Superior temporal gyrus (tissue), 1 donor: Measurements from ENCODE around the gene RAPGEF4.
A peak's percentile ranks its signal among the peaks of the same experiment; 100 is the strongest.

Experiments
- DNase-seq: peaks from one replicate; pipeline ENCODE4 v3.0.0-alpha.2; 2016; ENCODE audit errors: extremely low spot score

Gene RAPGEF4

GRCh38 chr2:172905937-172906811 lies 170.5 kb downstream of the RAPGEF4 start:
- no peak for DNase-seq

- no peak for DNase-seq
Measured at GRCh38 chr2:172908275-172908674, 172.6 kb downstream of the RAPGEF4 start.

GRCh38 chr2:172909454-172909853 lies 173.8 kb downstream of the RAPGEF4 start:
- DNase-seq = no peak

- no peak for DNase-seq
Measured at GRCh38 chr2:172912266-172912665, 176.6 kb downstream of the RAPGEF4 start.

- DNase-seq = no peak
Measured at GRCh38 chr2:172914341-172915008, 178.8 kb downstream of the RAPGEF4 start.

- DNase-seq = no peak
Measured at GRCh38 chr2:172917716-172918115, 182.1 kb downstream of the RAPGEF4 start.

GRCh38 chr2:172919732-172920131 lies 184.1 kb downstream of the RAPGEF4 start:
- no peak for DNase-seq

GRCh38 chr2:172921532-172922236 lies 186.0 kb downstream of the RAPGEF4 start:
- peak; percentile 76 for DNase-seq

GRCh38 chr2:172922306-172922705 lies 186.7 kb downstream of the RAPGEF4 start:
- no peak for DNase-seq

- no peak for DNase-seq
Measured at GRCh38 chr2:172922815-172923214, 187.2 kb downstream of the RAPGEF4 start.

- no peak for DNase-seq
Measured at GRCh38 chr2:172924097-172924660, 188.5 kb downstream of the RAPGEF4 start.

GRCh38 chr2:172925600-172925999 lies 190.0 kb downstream of the RAPGEF4 start:
- DNase-seq = no peak

GRCh38 chr2:172926785-172927640 lies 191.4 kb downstream of the RAPGEF4 start:
- no peak for DNase-seq

GRCh38 chr2:172927641-172928357 lies 192.2 kb downstream of the RAPGEF4 start:
- DNase-seq = no peak

GRCh38 chr2:172928756-172929155 lies 193.1 kb downstream of the RAPGEF4 start:
- DNase-seq = peak; percentile 61

- no peak for DNase-seq
Measured at GRCh38 chr2:172929644-172930043, 194.0 kb downstream of the RAPGEF4 start.

- DNase-seq = no peak
Measured at GRCh38 chr2:172930871-172931255, 195.2 kb downstream of the RAPGEF4 start.

- DNase-seq = no peak
Measured at GRCh38 chr2:172931256-172931894, 195.7 kb downstream of the RAPGEF4 start.

GRCh38 chr2:172931918-172932520 lies 196.4 kb downstream of the RAPGEF4 start:
- peak; percentile 91 for DNase-seq
